Mesenchymal stem cell (in vitro differentiated cells and primary cell): ENCODE data around the gene PIEZO1.
"Not testable (repeated sequence)": the region's sequence is repeated elsewhere in the genome, so short reads cannot be mapped to it uniquely, and the experiment has no call there.

ENCODE experiments used
- DNase-seq: peaks from one replicate; pipeline ENCODE4 v3.0.0-alpha.2; 2013
- H2AFZ ChIP-seq: one replicate; pipeline ENCODE4 v1.6.1; 2013; ENCODE audit warnings: low read depth, mild to moderate bottlenecking, control low read depth, inconsistent platforms, low read length, moderate library complexity
- H2AK5ac ChIP-seq: 2 replicates; pipeline ENCODE4 v1.6.1; 2013; ENCODE audit warnings: low read length, moderate library complexity, mild to moderate bottlenecking, inconsistent platforms; ENCODE audit not compliant: severe bottlenecking
- H2BK120ac ChIP-seq: one replicate; pipeline ENCODE4 v1.6.1; 2013; ENCODE audit warnings: low read depth, mild to moderate bottlenecking, inconsistent platforms, low read length, moderate library complexity
- H2BK12ac ChIP-seq, 2 experiments: one replicate each; pipeline ENCODE4 v1.6.1; 2013; ENCODE audit warnings: inconsistent platforms in 2 of 2, low read length in 2 of 2, mild to moderate bottlenecking in 2 of 2, moderate library complexity in 2 of 2, control low read depth in 1 of 2
- H2BK15ac ChIP-seq: one replicate; pipeline ENCODE4 v1.6.1; 2013; ENCODE audit warnings: mild to moderate bottlenecking, low read depth, inconsistent platforms; ENCODE audit not compliant: poor library complexity, severe bottlenecking
- H2BK5ac ChIP-seq: 2 replicates; pipeline ENCODE4 v1.6.1; 2013; ENCODE audit warnings: low read depth, mild to moderate bottlenecking, low read length, control low read depth, inconsistent platforms; ENCODE audit not compliant: poor library complexity, severe bottlenecking
- H3K14ac ChIP-seq, 2 experiments: one replicate each; pipeline ENCODE4 v1.6.1; 2013; ENCODE audit warnings: inconsistent platforms in 2 of 2, low read length in 2 of 2, control low read depth in 1 of 2, mild to moderate bottlenecking in 1 of 2, moderate library complexity in 1 of 2
- H3K18ac ChIP-seq, 2 experiments: one replicate each; pipeline ENCODE4 v1.6.1; 2013; ENCODE audit warnings: inconsistent platforms in 2 of 2, low read length in 2 of 2, control low read depth in 1 of 2, low read depth in 1 of 2, mild to moderate bottlenecking in 1 of 2
- H3K23ac ChIP-seq, 2 experiments: one replicate each; pipeline ENCODE4 v1.6.1; 2013; ENCODE audit warnings: inconsistent platforms in 2 of 2, low read length in 2 of 2, mild to moderate bottlenecking in 2 of 2, moderate library complexity in 2 of 2, control low read depth in 1 of 2
- H3K27ac ChIP-seq: 2 replicates; pipeline ENCODE4 v1.5.1; 2013; ENCODE audit warnings: mild to moderate bottlenecking, moderate library complexity, low read length, control low read depth, inconsistent platforms; ENCODE audit not compliant: poor library complexity, severe bottlenecking
- H3K27me3 ChIP-seq, 2 experiments: 2 replicates each; pipeline versions ENCODE4 v1.6.1 to v1.7.0; 2013; ENCODE audit warnings: low read length in 2 of 2, mild to moderate bottlenecking in 2 of 2, moderate library complexity in 2 of 2, control low read depth in 1 of 2, inconsistent platforms in 1 of 2; ENCODE audit not compliant: control insufficient read depth in 1 of 2, insufficient read depth in 1 of 2
- H3K36me3 ChIP-seq, 2 experiments: 2 replicates each; pipeline versions ENCODE4 v1.6.1 to v1.7.0; 2013; ENCODE audit warnings: low read length in 2 of 2, control low read depth in 1 of 2, inconsistent platforms in 1 of 2, low read depth in 1 of 2, mild to moderate bottlenecking in 1 of 2; ENCODE audit not compliant: insufficient read depth in 2 of 2, control insufficient read depth in 1 of 2
- H3K4ac ChIP-seq, 2 experiments: one replicate each; pipeline ENCODE4 v1.6.1; 2013; ENCODE audit warnings: inconsistent platforms in 2 of 2, low read length in 2 of 2, mild to moderate bottlenecking in 2 of 2, moderate library complexity in 2 of 2, control low read depth in 1 of 2, low read depth in 1 of 2
- H3K4me1 ChIP-seq: 2 replicates; pipeline ENCODE4 v1.6.1; 2013; ENCODE audit warnings: low read depth, low read length, control low read depth; ENCODE audit not compliant: control insufficient read depth, insufficient read depth
- H3K4me2 ChIP-seq: 2 replicates; pipeline ENCODE4 v1.6.1; 2013; ENCODE audit warnings: low read length, mild to moderate bottlenecking, inconsistent platforms; ENCODE audit not compliant: poor library complexity, severe bottlenecking
- H3K4me3 ChIP-seq, 2 experiments: 2 replicates each; pipeline versions ENCODE4 v1.5.1 to v1.7.0; 2013; ENCODE audit warnings: low read length in 2 of 2, mild to moderate bottlenecking in 2 of 2, control low read depth in 1 of 2, low read depth in 1 of 2; ENCODE audit not compliant: insufficient read depth in 1 of 2
- H3K79me1 ChIP-seq: replicated peaks from 2 replicates; pipeline ENCODE4 v1.6.1; 2013; ENCODE audit warnings: mild to moderate bottlenecking, control low read depth, low read length, inconsistent platforms; ENCODE audit not compliant: poor library complexity, severe bottlenecking
- H3K9ac ChIP-seq: 2 replicates; pipeline ENCODE4 v1.7.0; 2013; ENCODE audit warnings: mild to moderate bottlenecking, low read length, moderate library complexity
- H3K9me3 ChIP-seq: 2 replicates; pipeline ENCODE4 v1.7.0; 2013; ENCODE audit warnings: mild to moderate bottlenecking, low read length; ENCODE audit not compliant: control insufficient read depth
- H4K8ac ChIP-seq: one replicate; pipeline ENCODE4 v1.6.1; 2013; ENCODE audit warnings: inconsistent platforms, mild to moderate bottlenecking, low read length, moderate library complexity
- H4K91ac ChIP-seq: one replicate; pipeline ENCODE4 v1.6.1; 2013; ENCODE audit warnings: mild to moderate bottlenecking, low read length, inconsistent platforms
- WGBS: methylation state at CpG from one replicate; pipeline ENCODE4 v1.1.7; 2013; ENCODE audit warnings: mixed read lengths; 5-methylcytosine and 5-hydroxymethylcytosine counted together

The PIEZO1 gene

GRCh38 chr16:88788749-88789148 is 3.7 kb upstream of the PIEZO1 start:
- not testable (repeated sequence) for H3K9me3 ChIP-seq, H3K4me2 ChIP-seq, H3K14ac ChIP-seq, H4K8ac ChIP-seq, H3K18ac ChIP-seq, H3K9ac ChIP-seq, H3K79me1 ChIP-seq, H2BK12ac ChIP-seq, H2BK15ac ChIP-seq, DNase-seq, H2AFZ ChIP-seq, H4K91ac ChIP-seq, H2BK5ac ChIP-seq, H2BK120ac ChIP-seq, H3K23ac ChIP-seq, H2AK5ac ChIP-seq, H3K4me3 ChIP-seq, H3K27ac ChIP-seq, H3K36me3 ChIP-seq, H3K4ac ChIP-seq
- Histone ChIP-seq H3K27me3 (peaks cover 4 to 28% of the 10 kb centered on the region in 2 experiments), H3K4me1 (peaks cover 42% of the 10 kb centered on the region)
- WGBS, result 96% methylated on average over 7 of the region's 8 CpGs

DNA sequence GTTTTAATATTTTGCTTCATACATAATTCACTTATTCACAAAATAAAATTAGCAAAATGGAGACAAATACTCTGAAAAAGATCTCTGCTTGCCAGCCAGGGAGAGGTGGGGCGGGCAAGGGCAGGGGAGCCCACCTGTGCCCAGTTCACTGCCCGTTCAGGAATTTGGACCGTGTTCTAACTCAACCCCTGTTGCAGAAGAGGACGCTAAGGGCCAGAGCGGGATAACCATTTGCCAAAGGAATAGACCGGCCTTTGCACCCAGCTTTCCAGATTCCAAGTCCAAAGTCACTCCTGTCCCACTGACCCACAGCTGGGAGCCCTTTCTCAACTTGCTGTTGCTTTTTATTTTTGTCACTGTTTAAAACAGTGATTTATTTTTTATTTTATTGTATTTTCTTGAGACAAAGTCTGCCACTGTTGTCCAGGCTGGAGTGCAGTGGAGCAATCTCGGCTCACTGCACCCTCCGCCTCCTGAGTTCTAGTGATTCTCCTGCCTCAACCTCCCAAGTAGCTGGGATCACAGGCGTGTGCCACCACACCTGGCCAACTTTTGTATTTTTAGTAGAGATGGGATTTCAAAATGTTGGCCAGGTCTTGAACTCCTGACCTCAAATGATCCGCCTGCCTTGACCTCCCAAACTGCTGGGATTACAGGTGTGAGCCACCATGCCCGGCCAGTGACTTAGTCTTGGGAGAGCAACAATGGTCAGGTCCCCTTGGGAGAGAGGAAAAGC is 2.7 kb upstream of the PIEZO1 start:
- no peak overlapping the region for H3K4me2 ChIP-seq
- H2BK120ac ChIP-seq, result no peak overlapping the region
- no peak overlapping the region for H2BK12ac ChIP-seq
- peaks cover 47% of the 10 kb centered on the region for H3K4me1 ChIP-seq
- H3K79me1 ChIP-seq, result no peaks in the 10 kb centered on the region
- H3K9ac ChIP-seq, result no peak overlapping the region
- H4K91ac ChIP-seq, result no peak overlapping the region
- no peak overlapping the region for H2AFZ ChIP-seq
- H3K4me3 ChIP-seq, result no peak overlapping the region
- no peak overlapping the region for H3K14ac ChIP-seq
- H3K27me3 ChIP-seq, result peaks cover 0 to 19% of the 10 kb centered on the region in 2 experiments
- no peaks in the 10 kb centered on the region for H3K36me3 ChIP-seq
- H3K23ac ChIP-seq, result no peak overlapping the region
- H3K18ac ChIP-seq, result no peak overlapping the region
- H3K4ac ChIP-seq, result no peak overlapping the region
- H2BK15ac ChIP-seq, result no peak overlapping the region
- 90% methylated on average over 11 of the region's 11 CpGs for WGBS
- no peak overlapping the region for H3K27ac ChIP-seq
- DNase-seq, result no peak
- no peaks in the 10 kb centered on the region for H3K9me3 ChIP-seq
- H2AK5ac ChIP-seq, result no peak overlapping the region
- H2BK5ac ChIP-seq, result no peak overlapping the region
- H4K8ac ChIP-seq, result no peak overlapping the region

DNA sequence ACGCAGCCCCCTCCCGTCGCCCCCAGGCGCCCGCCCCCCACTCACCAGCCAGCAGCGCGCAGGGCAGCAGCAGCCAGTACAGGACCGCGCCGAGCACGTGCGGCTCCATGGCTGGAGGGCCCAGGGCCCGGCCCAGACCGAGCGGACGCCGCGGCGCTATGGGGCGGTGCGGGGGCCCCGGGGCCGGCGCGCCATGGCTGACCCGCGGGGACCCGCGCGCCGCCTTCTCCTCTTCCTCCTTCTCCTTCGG is 239 bp downstream of the PIEZO1 start:
- H3K4me2 ChIP-seq, result peak overlapping the region; percentile 82
- H3K9me3 ChIP-seq, result no peaks in the 10 kb centered on the region
- no peak overlapping the region for H2AK5ac ChIP-seq
- peak overlapping the region; percentile 93 for H2BK5ac ChIP-seq
- no peak overlapping the region for H3K27ac ChIP-seq
- H3K36me3 ChIP-seq, result peaks cover 0 to 4% of the 10 kb centered on the region in 2 experiments
- peak overlapping the region; percentile 66 to 91 for H3K4ac ChIP-seq
- H2BK15ac ChIP-seq, result peak overlapping the region; percentile 90
- H3K4me3 ChIP-seq, result peak overlapping the region; percentile 76 to 86
- peaks cover 2% of the 10 kb centered on the region for H3K79me1 ChIP-seq
- no peak for DNase-seq
- H3K27me3 ChIP-seq, result peaks cover 0 to 4% of the 10 kb centered on the region in 2 experiments
- peak overlapping the region; percentile 82 to 99 for H3K18ac ChIP-seq
- H3K4me1 ChIP-seq, result peaks cover 52% of the 10 kb centered on the region
- no peak overlapping the region for H3K23ac ChIP-seq
- H4K8ac ChIP-seq, result peak overlapping the region; percentile 69
- 0% methylated on average over 21 of the region's 32 CpGs for WGBS
- H4K91ac ChIP-seq, result peak overlapping the region; percentile 93
- H3K14ac ChIP-seq, result peak overlapping the region in 1 of 2 experiments; percentile 89
- no peak overlapping the region for H2AFZ ChIP-seq
- peak overlapping the region; percentile 98 for H2BK120ac ChIP-seq
- H3K9ac ChIP-seq, result peak overlapping the region; percentile 88
- H2BK12ac ChIP-seq, result peak overlapping the region in 1 of 2 experiments; percentile 84

- Histone ChIP-seq H2BK120ac (peak overlapping the region; percentile 98), H2BK15ac (peak overlapping the region; percentile 90)
- WGBS, result 5% methylated on average over 49 of the region's 74 CpGs
Measured at GRCh38 chr16:88784074-88784855, 755 bp downstream of the PIEZO1 start.

More at GRCh38 chr16:88784074-88784855, 755 bp downstream of the PIEZO1 start:
- H2AFZ ChIP-seq, result no peak overlapping the region
- H3K9ac ChIP-seq, result peak overlapping the region; percentile 88
- peak overlapping the region in 1 of 2 experiments; percentile 84 for H2BK12ac ChIP-seq
- H4K8ac ChIP-seq, result peak overlapping the region; percentile 87
- H3K9me3 ChIP-seq, result no peaks in the 10 kb centered on the region
- H3K14ac ChIP-seq, result peak overlapping the region in 1 of 2 experiments; percentile 95
- peak overlapping the region; percentile 82 to 99 for H3K18ac ChIP-seq
- peaks cover 0 to 4% of the 10 kb centered on the region in 2 experiments for H3K36me3 ChIP-seq
- peak overlapping the region; percentile 66 to 91 for H3K4ac ChIP-seq
- H3K4me3 ChIP-seq, result peak overlapping the region; percentile 76 to 86
- peak overlapping the region; percentile 68 to 94 for H3K23ac ChIP-seq
- peaks cover 2% of the 10 kb centered on the region for H3K79me1 ChIP-seq
- DNase-seq, result peak; percentile 86
- H3K27ac ChIP-seq, result peak overlapping the region; percentile 78
- H3K4me2 ChIP-seq, result peak overlapping the region; percentile 82
- peak overlapping the region; percentile 52 for H2AK5ac ChIP-seq
- no peaks in the 10 kb centered on the region for H3K27me3 ChIP-seq
- peaks cover 53% of the 10 kb centered on the region for H3K4me1 ChIP-seq
- peak overlapping the region; percentile 97 for H4K91ac ChIP-seq
- peak overlapping the region; percentile 79 for H2BK5ac ChIP-seq
